ENCODE measurements around the gene PIGN. TPM values are rescaled to one million over a fixed set of nuclear protein-coding genes. Genes with fewer than 3 reads are reported as not detected.

The PIGN gene
- polyA plus RNA-seq (2013, experiment 1 of 2), result 11.9 TPM
- 14.6 TPM for polyA plus RNA-seq (2013, experiment 2 of 2)

GRCh38 chr18:62186774-62187542 lies at the start of gene PIGN, which contains the start of gene RELCH:
TSS of gene PIGN (minus strand) at chr18:62187056. CDS start at chr18:62161353, 25,703 bp downstream.
TSS of gene RELCH (plus strand) at chr18:62187255. CDS start at chr18:62187506, 251 bp downstream.
- H3K9me3 ChIP-seq (ENCODE audit: insufficient read depth, low read depth, low read length), result no peaks in the 10 kb centered on the region
- H3K4me3 ChIP-seq (ENCODE audit: low read length), result peak within 1 kb of the TSS; percentile 98
- no peaks in the 10 kb centered on the region for H3K27me3 ChIP-seq (ENCODE audit: insufficient read depth, low read length)
- under 1% methylated on average over 55 of the region's 55 CpGs for WGBS
- no peaks in the 10 kb centered on the region for H3K36me3 ChIP-seq (ENCODE audit: insufficient read depth, low read length)
- H3K4me1 ChIP-seq (ENCODE audit: insufficient read depth, low read length), result peaks cover 10% of the 10 kb centered on the region; the same call in 1 of the 2 replicates
- H3K9ac ChIP-seq (ENCODE audit: low read depth, low read length), result peak within 1 kb of the TSS; percentile 95
- peak within 1 kb of the TSS; percentile 88 for H3K27ac ChIP-seq (ENCODE audit: low read depth, low read length)

- H3K36me3 ChIP-seq (ENCODE audit: insufficient read depth, low read length), result peaks cover 57% of the 10 kb centered on the region
Observed at GRCh38 chr18:62236252-62236651, 49.4 kb upstream of the PIGN start.

GRCh38 chr18:62226047-62226446 lies 39.2 kb upstream of the PIGN start:
- peaks cover 13% of the 10 kb centered on the region; the same call in 1 of the 2 replicates for H3K9me3 ChIP-seq (ENCODE audit: insufficient read depth, low read depth, low read length)
- peaks cover 96% of the 10 kb centered on the region for H3K36me3 ChIP-seq (ENCODE audit: insufficient read depth, low read length)
- no peak overlapping the region for H3K4me3 ChIP-seq (ENCODE audit: low read length)
- no peak overlapping the region for H3K27ac ChIP-seq (ENCODE audit: low read depth, low read length)
- WGBS, result 100% methylated on average over 2 of the region's 3 CpGs
- H3K9ac ChIP-seq (ENCODE audit: low read depth, low read length), result no peak overlapping the region
- H3K4me1 ChIP-seq (ENCODE audit: insufficient read depth, low read length), result no peaks in the 10 kb centered on the region
- no peaks in the 10 kb centered on the region for H3K27me3 ChIP-seq (ENCODE audit: insufficient read depth, low read length)

More at GRCh38 chr18:62236252-62236651, 49.4 kb upstream of the PIGN start:
- H3K4me1 ChIP-seq (ENCODE audit: insufficient read depth, low read length), result no peaks in the 10 kb centered on the region
- H3K9me3 ChIP-seq (ENCODE audit: insufficient read depth, low read depth, low read length), result 0 out of 2 replicates have a peak, but pooled peaks cover 3% of the 10 kb centered on the region
- H3K9ac ChIP-seq (ENCODE audit: low read depth, low read length), result no peak overlapping the region
- 91% methylated on average over 1 of the region's 1 CpG for WGBS
- no peak overlapping the region for H3K27ac ChIP-seq (ENCODE audit: low read depth, low read length)
- H3K4me3 ChIP-seq (ENCODE audit: low read length), result no peak overlapping the region
- no peaks in the 10 kb centered on the region for H3K27me3 ChIP-seq (ENCODE audit: insufficient read depth, low read length)

- no peak overlapping the region for H3K9ac ChIP-seq (ENCODE audit: low read depth, low read length)
- H3K4me1 ChIP-seq (ENCODE audit: insufficient read depth, low read length), result no peaks in the 10 kb centered on the region
- H3K36me3 ChIP-seq (ENCODE audit: insufficient read depth, low read length), result peaks cover 81% of the 10 kb centered on the region
- H3K4me3 ChIP-seq (ENCODE audit: low read length), result no peak overlapping the region
- no peak overlapping the region for H3K27ac ChIP-seq (ENCODE audit: low read depth, low read length)
- no CpG with 5 or more reads among the region's 2 CpGs for WGBS
- H3K9me3 ChIP-seq (ENCODE audit: insufficient read depth, low read depth, low read length), result peaks cover 13% of the 10 kb centered on the region; the same call in 1 of the 2 replicates
- no peaks in the 10 kb centered on the region for H3K27me3 ChIP-seq (ENCODE audit: insufficient read depth, low read length)
Observed at GRCh38 chr18:62224229-62224628, 37.4 kb upstream of the PIGN start.

GRCh38 chr18:62214790-62215189 lies 27.9 kb upstream of the PIGN start:
- Histone ChIP-seq H3K9ac (ENCODE audit: low read depth, low read length) (no peak overlapping the region), H3K4me3 (ENCODE audit: low read length) (no peak overlapping the region), H3K9me3 (ENCODE audit: insufficient read depth, low read depth, low read length) (no peaks in the 10 kb centered on the region), H3K36me3 (ENCODE audit: insufficient read depth, low read length) (peaks cover 24% of the 10 kb centered on the region), H3K4me1 (ENCODE audit: insufficient read depth, low read length) (no peaks in the 10 kb centered on the region), H3K27me3 (ENCODE audit: insufficient read depth, low read length) (no peaks in the 10 kb centered on the region), H3K27ac (ENCODE audit: low read depth, low read length) (no peak overlapping the region)
- 89% methylated on average over 1 of the region's 1 CpG for WGBS

GRCh38 chr18:62211325-62211828 lies 24.5 kb upstream of the PIGN start:
- Histone ChIP-seq H3K4me1 (ENCODE audit: insufficient read depth, low read length) (no peaks in the 10 kb centered on the region), H3K27ac (ENCODE audit: low read depth, low read length) (no peak overlapping the region), H3K27me3 (ENCODE audit: insufficient read depth, low read length) (no peaks in the 10 kb centered on the region), H3K9me3 (ENCODE audit: insufficient read depth, low read depth, low read length) (no peaks in the 10 kb centered on the region), H3K9ac (ENCODE audit: low read depth, low read length) (no peak overlapping the region), H3K4me3 (ENCODE audit: low read length) (no peak overlapping the region), H3K36me3 (ENCODE audit: insufficient read depth, low read length) (peaks cover 24% of the 10 kb centered on the region)

- H3K4me1 ChIP-seq (ENCODE audit: insufficient read depth, low read length), result no peaks in the 10 kb centered on the region
- H3K36me3 ChIP-seq (ENCODE audit: insufficient read depth, low read length), result peaks cover 24% of the 10 kb centered on the region
- whole genome bisulfite sequencing, result 100% methylated on average over 1 of the region's 1 CpG
- H3K9ac ChIP-seq (ENCODE audit: low read depth, low read length), result no peak overlapping the region
- H3K4me3 ChIP-seq (ENCODE audit: low read length), result no peak overlapping the region
- H3K27ac ChIP-seq (ENCODE audit: low read depth, low read length), result no peak overlapping the region
- no peaks in the 10 kb centered on the region for H3K9me3 ChIP-seq (ENCODE audit: insufficient read depth, low read depth, low read length)
- H3K27me3 ChIP-seq (ENCODE audit: insufficient read depth, low read length), result no peaks in the 10 kb centered on the region
Observed at GRCh38 chr18:62210138-62210537, 23.3 kb upstream of the PIGN start.

GRCh38 chr18:62209046-62209445 lies 22.2 kb upstream of the PIGN start:
- H3K9ac ChIP-seq (ENCODE audit: low read depth, low read length), result no peak overlapping the region

GRCh38 chr18:62206593-62206992 lies 19.7 kb upstream of the PIGN start:
- Histone ChIP-seq H3K4me3 (ENCODE audit: low read length) (no peak overlapping the region), H3K27ac (ENCODE audit: low read depth, low read length) (no peak overlapping the region), H3K27me3 (ENCODE audit: insufficient read depth, low read length) (no peaks in the 10 kb centered on the region), H3K9me3 (ENCODE audit: insufficient read depth, low read depth, low read length) (no peaks in the 10 kb centered on the region), H3K4me1 (ENCODE audit: insufficient read depth, low read length) (no peaks in the 10 kb centered on the region), H3K9ac (ENCODE audit: low read depth, low read length) (no peak overlapping the region), H3K36me3 (ENCODE audit: insufficient read depth, low read length) (no peaks in the 10 kb centered on the region; the same call in 1 of the 2 replicates)
- WGBS, result 84% methylated on average over 2 of the region's 4 CpGs

More at GRCh38 chr18:62209046-62209445, 22.2 kb upstream of the PIGN start:
- Histone ChIP-seq H3K9me3 (ENCODE audit: insufficient read depth, low read depth, low read length) (no peaks in the 10 kb centered on the region), H3K36me3 (ENCODE audit: insufficient read depth, low read length) (peaks cover 15% of the 10 kb centered on the region), H3K4me1 (ENCODE audit: insufficient read depth, low read length) (no peaks in the 10 kb centered on the region), H3K27ac (ENCODE audit: low read depth, low read length) (no peak overlapping the region), H3K27me3 (ENCODE audit: insufficient read depth, low read length) (no peaks in the 10 kb centered on the region), H3K4me3 (ENCODE audit: low read length) (no peak overlapping the region)

- Histone ChIP-seq H3K4me3 (ENCODE audit: low read length) (no peak overlapping the region), H3K4me1 (ENCODE audit: insufficient read depth, low read length) (no peaks in the 10 kb centered on the region), H3K27me3 (ENCODE audit: insufficient read depth, low read length) (no peaks in the 10 kb centered on the region), H3K36me3 (ENCODE audit: insufficient read depth, low read length) (no peaks in the 10 kb centered on the region), H3K9ac (ENCODE audit: low read depth, low read length) (no peak overlapping the region), H3K9me3 (ENCODE audit: insufficient read depth, low read depth, low read length) (no peaks in the 10 kb centered on the region), H3K27ac (ENCODE audit: low read depth, low read length) (no peak overlapping the region)
- 96% methylated on average over 4 of the region's 4 CpGs for WGBS
Observed at GRCh38 chr18:62205824-62206223, 19.0 kb upstream of the PIGN start.

GRCh38 chr18:62201870-62202269 lies 15.0 kb upstream of the PIGN start:
- no peaks in the 10 kb centered on the region for H3K4me1 ChIP-seq (ENCODE audit: insufficient read depth, low read length)
- no peaks in the 10 kb centered on the region for H3K27me3 ChIP-seq (ENCODE audit: insufficient read depth, low read length)
- no peaks in the 10 kb centered on the region for H3K36me3 ChIP-seq (ENCODE audit: insufficient read depth, low read length)
- no peak overlapping the region for H3K27ac ChIP-seq (ENCODE audit: low read depth, low read length)
- no peaks in the 10 kb centered on the region for H3K9me3 ChIP-seq (ENCODE audit: insufficient read depth, low read depth, low read length)
- WGBS, result no CpG with 5 or more reads among the region's 1 CpG
- H3K9ac ChIP-seq (ENCODE audit: low read depth, low read length), result no peak overlapping the region
- H3K4me3 ChIP-seq (ENCODE audit: low read length), result no peak overlapping the region
